CD1c-positive myeloid dendritic cell (primary cell): ENCODE results near the gene LAGE3.
"Not testable (repeated sequence)": the region's sequence is repeated elsewhere in the genome, so short reads cannot be mapped to it uniquely, and the experiment has no call there.

ENCODE experiments used
- DNase-seq: peaks from one replicate; pipeline ENCODE4 v3.0.0-alpha.2; 2016; ENCODE audit errors: extremely low spot score

The LAGE3 gene

DNA sequence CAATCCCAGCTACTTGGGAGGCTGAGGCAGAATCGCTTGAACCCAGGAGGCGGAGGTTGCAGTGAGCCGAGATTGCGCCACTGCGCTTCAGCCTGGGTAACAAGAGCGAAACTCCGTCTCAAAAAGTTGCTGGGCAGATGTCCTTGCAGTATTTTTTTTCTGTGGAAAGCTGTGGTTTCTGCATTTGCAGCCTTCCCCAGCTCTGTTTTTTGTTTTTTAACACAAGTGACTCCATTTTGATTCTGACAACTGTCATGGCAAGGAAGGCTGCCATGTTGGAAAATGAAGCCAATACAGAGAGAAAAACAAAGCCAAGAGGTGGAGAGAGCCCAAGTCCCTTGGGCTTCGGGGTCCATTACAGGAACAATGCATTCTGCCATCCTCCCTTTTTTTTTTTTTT, 23.0 kb upstream of the LAGE3 start:
- no peak for DNase-seq

DNA sequence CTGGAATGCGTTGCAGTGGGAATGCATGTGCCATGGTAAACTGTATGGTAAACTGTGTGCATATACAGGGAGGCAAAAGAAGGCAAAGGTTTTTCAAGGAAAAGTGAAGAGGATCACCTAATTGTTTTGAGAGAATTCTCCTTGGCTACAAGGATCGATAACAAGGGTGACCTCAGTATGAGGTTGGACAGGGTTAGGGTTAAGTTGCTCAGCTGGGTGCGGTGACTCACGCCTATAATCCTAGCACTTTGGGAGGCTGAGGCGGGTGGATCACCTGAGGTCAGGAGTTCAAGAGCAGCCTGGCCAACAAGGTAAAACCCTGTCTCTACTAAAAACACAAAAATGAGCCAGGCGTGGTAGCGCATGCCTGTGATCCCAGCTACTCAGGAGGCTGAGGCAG, 22.3 kb upstream of the LAGE3 start:
- DNase-seq = not testable (repeated sequence)

DNA sequence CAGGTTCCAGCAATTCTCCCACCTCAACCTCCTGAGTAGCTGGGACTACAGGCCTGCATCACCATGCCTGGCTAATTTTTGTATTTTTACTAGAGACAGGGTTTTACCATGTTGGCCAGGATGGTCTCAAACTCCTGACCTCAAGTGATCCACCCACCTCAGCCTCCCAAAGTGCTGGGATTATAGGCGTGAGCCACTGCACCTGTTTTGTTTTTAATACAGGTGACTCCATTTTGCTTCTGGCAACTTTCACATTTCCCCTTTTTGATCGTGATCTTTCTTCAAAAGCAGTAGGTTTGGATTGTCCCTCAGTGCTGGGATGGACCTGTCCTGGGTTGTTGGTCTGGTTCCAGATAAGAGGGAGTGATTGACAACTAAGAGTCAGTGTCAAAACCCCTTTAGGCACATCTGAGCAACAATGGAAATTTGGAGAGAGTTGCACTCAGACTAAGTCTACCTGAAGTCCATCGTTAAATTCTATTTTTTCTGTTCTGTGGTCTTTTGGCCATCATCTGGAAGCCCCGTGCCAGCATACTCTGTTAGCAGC, 17.6 kb upstream of the LAGE3 start:
- DNase-seq = not testable (repeated sequence)

DNA sequence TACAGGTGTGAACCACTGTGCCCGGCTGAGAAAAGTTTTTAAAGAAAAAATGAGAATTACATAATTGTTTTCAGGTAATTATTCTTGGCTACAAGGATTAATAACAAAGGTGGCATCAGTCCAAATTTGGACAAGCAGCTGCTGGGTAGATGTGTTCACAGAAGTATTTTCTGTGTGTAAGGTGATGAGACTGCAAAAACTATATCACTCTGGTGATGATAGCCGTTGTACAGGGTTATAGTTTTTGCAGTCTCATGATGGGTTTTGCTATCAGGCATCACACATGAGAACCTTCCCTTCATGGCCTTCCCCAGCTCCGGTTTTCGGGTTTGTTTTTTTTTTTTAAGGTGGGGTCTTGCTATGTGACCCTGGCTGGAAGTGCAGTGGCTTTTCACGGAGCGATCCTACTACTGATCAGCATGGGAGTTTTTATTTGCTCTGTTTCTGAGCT, 16.4 kb upstream of the LAGE3 start:
- DNase-seq = no peak

DNA sequence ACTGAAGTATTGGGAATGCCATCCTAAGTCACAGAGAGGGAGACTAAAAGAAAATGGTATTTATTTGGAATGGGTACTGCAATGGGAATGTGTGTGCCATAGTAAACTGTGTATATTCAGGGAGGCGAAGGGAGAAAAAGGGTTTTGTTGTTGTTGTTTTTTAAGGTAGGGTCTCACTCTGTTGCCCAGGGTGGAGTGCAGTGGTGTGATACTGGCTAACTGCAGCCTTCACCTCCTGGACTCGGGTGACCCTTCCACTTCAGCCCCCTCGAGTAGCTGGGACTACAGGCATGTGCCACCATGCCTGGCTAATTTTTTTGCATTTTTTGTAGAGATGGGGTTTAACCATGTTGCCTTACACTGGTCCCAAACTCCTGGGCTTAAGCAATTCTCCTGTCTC, 15.6 kb upstream of the LAGE3 start:
- no peak for DNase-seq

DNA sequence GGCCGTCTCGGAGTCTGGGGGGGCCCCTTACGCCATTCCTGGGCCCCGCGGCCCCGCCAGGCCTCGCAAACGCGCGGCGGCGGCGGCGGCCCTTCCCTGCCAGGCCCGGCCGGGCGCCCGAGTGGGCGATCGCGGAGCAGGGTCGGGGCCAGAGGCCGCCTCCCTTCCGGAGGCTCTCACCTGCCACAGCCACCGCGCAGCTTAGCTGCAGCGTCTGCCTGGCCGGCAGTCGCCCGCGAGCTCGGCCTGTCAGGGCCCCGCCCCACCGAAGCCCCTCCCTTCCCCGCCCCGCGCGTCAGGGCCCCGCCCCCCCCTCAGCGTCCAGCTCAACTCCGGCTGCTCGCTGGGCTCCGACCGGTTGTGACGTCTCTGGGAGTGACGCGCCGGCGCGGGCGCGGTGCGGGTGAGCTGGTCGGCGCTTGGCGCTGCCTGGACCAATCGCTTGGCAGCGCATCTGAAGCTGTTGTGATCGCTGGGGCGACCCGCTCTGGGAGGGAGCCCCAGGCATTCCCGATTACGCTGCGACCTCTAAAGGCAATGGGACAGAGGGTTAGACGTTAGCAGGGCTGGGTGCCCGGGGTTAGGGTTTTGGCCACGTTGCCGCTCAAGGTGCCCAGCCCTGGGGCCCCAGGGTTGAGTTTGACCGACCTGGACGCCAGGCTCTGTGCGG, 11.5 kb upstream of the LAGE3 start, which contains the start of gene SLC10A3:
Gene SLC10A3, minus strand, starts transcription at position 216 of the 670 bp plus-strand sequence. CDS start 1,689 bp downstream, outside the sequence.
- DNase-seq = peak; percentile 93

DNA sequence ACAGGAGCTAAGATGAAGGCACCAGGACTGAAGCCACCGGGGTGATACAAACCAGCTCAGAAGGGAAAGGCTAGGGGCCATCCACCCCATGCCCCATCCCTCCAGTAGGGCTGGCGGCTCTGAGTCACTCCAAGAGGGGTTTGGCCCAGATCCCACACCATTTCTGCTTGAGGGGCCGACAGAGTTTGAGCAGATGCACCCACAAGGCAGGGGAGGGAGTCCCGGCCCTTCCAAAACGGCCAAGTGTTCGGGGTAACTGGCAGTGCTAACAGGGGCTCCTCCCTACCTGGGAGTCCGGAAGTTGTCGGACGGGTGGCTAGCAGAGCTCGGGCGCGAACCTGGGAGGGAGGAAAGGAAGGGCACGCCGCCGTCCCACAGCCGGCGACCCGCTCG, 10.9 kb upstream of the LAGE3 start:
- DNase-seq = no peak

DNA sequence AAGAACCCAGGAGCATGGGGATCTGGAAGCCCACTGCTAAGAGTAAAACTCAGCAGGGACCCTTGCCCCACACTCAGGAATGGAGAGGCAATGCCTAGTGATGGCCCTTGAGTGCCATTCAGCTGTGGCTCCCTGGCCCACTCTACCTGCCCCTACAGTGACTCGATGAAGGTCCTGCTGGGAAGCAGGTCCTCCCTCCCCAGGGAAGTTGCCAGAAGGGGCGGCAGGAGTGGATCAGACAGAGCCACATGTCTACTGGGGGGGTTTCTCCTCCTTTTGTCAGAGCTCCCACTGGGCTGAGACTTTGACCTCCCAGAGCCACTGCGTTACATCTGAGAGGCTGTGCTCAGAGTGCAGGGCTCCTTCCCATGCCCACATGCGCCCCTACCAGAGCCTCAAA, 10.1 kb upstream of the LAGE3 start:
- DNase-seq = no peak

DNA sequence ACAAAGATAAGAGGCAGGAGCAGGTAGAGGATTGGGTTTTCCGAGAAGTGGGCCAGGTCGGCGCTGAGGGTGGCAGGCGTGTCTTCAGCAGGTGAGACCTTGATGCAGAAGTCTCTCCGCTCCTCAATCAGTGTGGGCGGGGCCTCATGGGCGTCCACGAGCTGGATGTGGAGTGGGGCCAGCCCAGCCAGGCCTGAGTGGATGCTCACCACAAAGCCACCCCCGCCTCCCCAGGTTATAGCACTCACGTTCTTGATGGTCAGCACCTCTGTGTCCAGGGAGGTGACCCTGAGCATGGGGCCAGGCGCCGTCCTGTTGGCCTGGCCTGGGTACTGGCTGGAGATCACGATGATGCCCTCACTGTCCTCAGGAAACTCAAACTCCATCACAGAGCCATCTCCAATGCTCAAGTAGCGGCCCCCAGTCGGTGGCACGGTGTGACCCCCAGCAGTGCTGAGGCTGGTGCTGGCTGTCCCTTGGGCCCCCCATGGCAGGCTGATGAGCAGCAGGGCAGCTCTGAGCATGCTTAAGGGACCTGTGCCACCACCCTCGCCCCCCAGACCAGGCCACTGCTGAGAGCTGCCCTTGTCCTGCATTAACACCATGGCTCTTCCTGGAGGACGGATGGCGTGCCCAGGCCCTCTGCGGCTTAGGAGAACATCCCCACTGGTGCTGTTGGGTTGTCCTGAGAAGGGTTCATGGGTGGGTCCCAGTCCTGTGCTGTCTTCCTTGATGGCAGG, 9.4 kb upstream of the LAGE3 start:
- no peak for DNase-seq

DNA sequence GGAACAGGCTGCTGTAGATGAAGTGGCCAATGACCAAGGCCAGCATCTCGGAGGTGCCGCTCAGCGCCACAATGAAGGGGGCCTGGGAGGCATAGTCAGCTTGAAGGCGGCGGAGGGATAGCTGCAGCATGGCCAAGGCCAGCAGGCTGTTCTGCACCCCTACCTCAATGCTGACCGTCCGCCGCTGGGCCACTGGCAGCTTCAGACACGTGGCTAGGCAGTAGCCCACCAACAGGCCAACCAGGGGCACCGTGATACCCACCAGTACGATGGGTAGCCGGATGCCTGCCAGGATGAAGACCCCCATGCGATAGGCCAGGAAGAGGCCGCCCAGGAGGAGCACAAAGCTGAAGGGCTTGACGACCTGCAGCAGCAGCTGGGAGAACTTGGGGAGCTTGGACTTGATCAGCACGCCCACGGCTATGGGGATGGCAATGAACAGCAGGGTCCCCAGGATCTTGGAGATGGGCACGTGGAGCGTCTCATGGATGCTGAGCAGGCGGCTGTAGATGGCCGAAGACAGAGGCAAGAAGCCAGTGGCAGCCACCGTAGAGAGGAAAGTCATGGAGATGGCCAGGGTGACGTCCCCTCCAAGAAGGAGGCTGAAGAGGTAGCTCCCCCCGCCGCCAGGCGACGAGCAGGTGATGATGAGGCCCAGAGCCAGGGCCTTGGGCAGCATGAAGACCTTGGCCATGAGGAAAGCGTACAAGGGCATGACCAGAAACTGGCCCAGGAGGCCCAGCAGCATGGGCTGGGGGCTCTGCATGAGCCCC, 8.6 kb upstream of the LAGE3 start:
- DNase-seq = no peak

DNA sequence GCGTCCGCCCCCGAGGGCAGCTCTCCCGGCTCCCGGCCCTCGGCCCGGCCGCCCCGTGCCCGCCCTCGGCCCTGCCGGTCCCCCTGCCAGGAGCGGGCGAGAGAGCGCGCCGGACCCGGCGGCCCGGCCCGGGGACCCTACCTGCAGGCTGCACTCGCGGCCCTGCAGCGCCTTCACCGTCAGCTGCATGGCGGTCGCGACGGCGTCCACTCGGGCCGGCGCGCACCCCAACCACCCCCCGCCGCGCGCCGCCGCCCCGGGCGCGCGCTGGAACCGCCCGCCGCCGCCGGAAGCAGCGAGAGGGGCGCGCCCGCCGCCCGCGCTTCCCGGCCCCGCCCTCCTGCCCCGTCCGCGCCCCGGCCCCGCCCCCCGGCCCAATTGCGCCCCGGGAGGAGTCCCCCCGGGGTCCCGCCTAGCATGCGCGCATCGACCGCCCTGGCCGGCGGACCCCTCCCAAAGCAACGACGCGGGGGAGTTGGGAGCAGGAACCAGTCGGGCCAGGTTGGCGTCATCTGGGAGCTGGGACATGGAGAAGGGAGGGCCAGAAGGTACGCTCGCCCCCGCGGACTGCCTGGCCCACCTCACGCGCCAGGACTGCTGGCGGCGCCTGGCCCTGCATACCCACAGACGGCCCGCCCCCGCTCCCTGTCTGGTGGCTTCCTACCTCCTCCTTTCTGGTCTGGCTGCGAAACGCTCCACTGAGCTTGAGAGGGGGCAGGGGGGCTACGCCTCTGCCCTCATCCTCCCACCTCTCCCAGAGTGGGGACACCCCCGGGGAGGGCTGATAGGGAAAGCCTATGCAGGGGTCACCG, 7.5 kb upstream of the LAGE3 start, which contains the start of gene UBL4A:
Gene UBL4A, minus strand, starts transcription at position 220 of the 812 bp plus-strand sequence. Its CDS starts 31 bp downstream, at position 189.
- peak; percentile 58 for DNase-seq

DNA sequence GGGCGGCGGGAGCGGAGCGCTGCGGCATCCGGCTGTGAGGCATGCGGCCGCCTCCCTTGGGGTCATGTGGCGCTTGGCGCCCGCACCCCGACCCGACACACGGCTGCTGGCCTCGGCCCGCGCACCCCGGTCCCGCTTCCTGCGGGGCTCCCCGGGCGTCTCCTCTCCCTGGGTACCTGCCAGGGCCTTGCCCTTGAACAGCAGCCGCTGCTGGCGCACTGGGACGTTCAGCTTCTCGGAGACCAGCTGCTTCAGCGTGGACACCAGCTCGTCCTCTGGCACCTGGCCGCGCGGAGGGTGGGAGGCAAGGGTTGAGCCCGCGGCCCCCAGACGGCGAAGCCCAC, 6.9 kb upstream of the LAGE3 start:
- DNase-seq = peak; percentile 11

DNA sequence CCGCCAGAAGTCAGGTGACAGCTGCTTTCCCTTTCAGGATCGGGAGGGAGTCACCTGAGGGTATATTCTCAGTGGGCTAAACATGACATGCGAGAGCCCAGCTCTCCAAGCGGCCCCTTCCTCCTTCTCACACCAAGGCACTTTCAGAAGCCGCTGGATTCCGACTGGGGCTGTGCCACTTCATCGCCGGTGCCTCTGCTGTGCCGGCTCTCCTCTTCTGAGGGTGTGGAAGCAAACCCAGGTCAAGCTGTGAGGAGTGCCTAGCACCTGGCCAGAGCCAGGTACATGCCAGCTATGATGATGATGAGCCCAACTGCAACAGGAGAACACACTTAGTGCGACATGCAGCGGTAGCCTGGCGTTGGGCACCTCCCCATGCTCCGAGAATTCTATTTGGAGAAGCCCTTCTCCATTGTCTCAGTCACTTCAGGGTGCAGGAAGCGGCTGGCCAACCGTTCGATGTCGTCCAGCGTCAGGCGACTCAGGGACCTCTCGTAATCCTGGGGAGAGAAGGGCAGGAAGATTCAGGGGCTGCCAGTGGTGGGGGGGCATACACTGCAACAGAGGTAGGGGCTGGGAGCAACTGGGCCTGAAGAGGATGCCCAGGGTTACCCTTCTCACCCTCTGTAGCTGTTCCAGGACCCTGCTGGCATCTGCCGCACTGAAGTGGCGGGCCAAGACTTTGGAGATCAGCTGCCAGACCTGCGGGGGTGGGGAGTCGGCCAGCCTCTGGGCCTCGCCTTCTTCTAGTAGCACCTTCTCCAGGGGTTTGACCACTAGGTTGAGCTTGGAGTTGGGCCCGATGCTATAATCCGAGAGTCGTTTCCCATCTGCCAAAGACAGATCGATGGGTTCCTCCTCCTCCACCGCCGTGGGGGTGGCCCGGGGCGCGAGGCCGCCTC, 6.3 kb upstream of the LAGE3 start:
- DNase-seq = no peak

DNA sequence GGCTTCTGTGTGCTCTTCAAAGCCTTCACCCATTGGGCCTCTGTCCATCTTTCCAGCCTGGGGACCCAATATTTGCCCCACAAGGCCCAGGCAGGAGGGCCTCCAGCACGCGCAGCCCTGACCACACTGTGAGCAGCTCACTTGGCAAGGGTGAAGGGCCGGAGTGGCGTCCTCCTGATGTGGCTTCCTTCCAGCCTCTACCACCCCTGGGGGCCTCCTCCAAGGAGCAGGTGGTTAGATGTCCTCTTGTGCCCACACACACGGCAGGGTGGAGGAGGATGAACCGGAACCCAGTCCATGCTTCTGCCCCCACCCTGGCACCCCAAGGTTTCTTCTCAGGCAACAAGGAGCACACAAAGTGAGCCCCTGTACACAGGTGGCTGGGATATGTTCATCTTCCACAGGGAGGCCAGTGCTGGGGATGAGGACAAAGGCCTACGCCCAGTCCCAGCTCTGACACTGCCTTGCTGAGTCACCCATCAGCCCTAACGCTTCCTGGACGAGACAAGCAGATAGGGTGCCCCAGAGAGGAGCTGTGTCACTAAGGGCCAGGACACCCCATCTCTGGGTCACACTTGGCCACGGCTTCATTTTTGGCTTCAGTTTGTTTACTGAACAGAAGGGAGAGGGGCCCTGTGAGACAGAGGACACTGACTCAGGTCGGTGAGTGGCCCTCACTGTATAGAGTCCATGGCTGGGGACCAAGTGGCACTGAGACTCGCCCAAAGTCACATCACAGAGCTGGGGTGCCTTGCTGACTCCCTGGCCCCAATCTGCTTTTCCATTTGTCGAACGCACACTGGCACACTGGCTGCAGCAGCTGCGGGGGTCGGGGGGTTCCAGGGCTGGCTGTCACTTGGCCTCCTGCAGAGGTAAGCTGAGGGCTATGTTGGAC, 5.4 kb upstream of the LAGE3 start:
- peak; percentile 15 for DNase-seq

DNA sequence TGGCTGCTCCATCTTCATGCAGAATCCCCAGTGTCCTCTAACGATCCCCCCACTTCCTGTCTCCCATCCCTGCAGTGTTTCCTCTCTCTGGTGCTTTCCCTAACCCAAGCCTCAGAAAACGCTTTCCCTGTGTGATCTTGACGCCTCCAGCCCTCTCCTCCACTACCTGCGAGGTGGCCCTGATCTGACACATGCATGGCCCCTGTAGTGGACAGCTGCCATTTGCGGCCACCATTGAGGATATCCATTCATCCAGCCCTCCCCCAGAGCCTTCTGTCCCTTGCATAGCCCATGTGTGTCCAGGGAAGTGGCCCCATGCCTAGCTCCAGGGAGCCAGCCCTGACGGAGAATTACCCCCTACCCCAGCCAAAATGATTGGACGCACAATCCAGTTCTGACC, 4.2 kb upstream of the LAGE3 start:
- DNase-seq = no peak

DNA sequence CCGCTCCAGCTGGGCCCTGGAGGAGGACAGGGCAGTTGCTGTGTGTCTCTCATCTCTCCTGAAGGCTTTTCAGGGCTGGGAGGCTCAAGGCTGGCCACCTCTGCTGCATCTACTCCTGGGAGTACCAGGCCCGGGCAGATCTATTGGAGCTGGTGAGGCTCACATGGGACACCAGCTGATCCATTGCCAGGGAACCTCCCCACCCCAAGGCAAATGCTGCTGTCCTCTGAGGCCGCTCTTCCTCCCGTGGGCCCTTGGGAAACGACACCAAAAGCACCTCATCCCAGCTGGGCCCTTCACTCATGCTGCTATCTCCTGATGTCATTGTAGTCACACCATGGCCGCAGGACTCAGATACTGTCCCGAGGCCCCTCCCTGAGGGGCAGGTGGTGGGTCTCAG, 3.7 kb upstream of the LAGE3 start:
- DNase-seq = no peak

DNA sequence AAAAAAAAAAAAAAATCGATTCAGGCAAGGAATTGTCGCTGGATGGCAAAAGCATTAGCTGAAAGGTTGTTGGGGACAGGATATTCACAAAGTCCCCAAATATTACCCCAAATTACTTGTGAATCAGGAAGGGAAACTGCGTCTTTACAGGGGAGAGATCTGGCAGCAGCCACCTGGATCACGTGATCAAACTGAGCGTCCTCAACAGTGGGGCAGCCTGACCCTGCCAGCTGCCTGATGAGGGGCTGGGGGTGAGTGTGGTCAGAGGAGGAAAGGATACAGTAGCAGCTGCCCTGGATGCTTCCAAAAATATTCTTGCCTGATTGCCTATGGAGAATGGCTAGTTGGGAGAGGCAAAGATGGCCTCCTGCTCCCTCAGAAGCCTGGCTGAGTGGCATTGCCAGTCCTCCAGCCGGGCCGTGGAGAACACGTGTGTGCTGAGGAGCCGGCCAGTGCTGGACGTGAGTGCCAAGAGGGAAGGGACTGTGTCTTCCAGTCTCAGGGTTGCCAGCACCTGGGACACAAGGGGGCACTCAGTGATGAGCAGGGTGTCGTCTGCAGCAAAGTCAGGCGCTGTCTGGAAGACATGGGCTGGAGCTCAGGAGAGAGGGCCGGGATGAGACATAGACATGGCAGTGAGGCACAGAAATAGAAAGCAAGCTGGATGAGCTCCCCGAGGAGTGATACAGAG, 3.0 kb upstream of the LAGE3 start:
- no peak for DNase-seq

DNA sequence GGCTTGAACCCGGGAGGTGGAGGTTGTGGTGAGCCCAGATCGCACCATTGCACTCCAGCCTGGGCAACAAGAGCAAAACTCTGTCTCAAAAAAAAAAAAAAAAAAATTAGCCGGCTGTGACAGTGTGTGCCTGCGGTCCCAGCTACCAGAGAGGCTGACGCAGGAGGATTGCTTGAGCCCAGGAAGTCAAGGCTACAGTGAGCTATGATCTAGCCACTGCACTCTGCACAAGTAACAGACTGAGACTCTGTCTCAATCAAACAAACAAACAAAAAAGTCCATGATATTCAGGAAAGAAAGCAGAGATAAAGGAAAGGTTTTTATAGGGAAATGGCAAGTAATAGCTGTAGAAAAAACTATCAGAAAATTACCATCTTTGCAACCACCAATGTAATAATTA, 2.1 kb upstream of the LAGE3 start:
- DNase-seq = no peak
